GM15510 (cell line): Measurements from ENCODE around the gene MYO10.

Source experiments
- POLR2A ChIP-seq: IDR thresholded peaks from 3 replicates; pipeline ENCODE4 v1.6.1; 2011; ENCODE audit warnings: borderline replicate concordance; ENCODE audit not compliant: insufficient read length; ENCODE audit errors: extremely low read depth

The MYO10 gene

GRCh38 chr5:16626696-16627264, 309.3 kb downstream of the MYO10 start:
- TF ChIP-seq POLR2A, result no peak

DNA sequence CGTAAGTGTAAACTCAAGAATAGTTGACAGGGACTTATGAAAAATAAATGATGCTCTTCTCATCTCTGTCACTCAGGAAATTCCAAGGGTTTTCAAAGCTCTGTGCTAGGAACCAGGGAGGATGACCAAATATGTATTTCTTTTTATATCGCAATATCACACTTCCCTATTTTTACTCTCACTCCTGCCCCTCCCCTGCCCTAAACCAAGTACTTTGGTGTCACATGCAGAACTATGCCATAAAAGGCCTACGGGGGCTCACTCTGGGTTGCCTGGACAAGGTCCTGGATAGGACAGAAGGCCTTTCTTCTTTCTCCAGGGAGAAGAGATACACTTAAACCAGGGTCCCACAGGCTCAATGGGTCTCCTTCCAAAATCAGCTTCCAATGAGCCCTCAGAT, 311.0 kb downstream of the MYO10 start:
- TF ChIP-seq POLR2A, result no peak

DNA sequence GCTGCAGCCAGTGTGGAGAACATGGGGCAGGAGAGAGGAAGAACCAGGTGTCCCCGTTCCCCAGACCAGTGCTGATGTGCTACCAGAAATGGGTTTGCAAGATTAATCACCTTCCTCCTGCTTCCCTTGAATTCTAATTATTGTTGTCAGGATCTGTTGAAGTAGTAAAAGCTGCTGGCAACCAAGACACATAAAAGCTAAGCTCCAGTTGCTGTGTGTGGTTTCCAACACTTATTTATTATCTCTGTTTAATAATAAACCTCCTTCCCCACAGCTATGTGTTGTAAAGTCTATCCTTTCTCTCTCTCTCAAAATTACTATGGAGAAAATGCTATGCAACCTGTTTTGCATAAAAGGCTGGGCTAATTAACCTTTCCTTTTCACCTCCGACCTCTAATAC, 317.0 kb downstream of the MYO10 start:
- no peak for TF ChIP-seq POLR2A

GRCh38 chr5:16618138-16618897, 317.8 kb downstream of the MYO10 start:
- no peak for TF ChIP-seq POLR2A

DNA sequence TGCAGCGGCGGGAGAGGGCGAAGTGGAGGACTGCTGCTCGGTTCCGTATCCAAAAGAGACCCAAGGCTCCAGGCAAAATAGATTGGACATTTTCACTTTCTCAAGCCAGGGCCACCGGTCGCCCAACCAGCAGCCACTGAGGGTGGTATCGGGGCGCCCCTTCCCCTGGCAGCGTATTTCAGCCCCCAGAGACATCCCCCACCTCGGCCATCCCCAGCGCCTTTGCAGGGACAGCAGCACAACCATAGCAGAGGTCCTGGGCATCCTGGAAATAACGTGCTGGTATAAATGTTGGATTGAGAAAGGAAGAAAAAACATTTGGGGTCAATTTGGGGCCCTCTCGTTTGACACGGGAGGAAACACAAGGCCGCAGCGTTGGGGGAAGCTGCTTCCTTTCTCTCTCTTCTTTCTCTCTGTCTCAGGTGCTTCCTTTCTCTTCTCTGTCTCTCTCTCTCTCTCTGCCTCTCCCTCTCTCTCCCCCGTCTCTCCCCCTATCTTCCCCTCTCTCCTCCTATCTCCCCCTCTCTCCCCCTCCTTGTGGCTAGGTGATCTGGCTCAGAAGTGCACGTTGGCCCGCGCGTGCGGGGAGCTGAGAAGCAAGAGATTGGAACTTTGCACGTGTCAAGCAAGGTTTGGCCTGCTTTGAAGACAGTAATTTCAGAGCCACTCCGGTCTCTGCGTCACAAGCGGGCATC, 318.7 kb downstream of the MYO10 start:
- no peak for TF ChIP-seq POLR2A

DNA sequence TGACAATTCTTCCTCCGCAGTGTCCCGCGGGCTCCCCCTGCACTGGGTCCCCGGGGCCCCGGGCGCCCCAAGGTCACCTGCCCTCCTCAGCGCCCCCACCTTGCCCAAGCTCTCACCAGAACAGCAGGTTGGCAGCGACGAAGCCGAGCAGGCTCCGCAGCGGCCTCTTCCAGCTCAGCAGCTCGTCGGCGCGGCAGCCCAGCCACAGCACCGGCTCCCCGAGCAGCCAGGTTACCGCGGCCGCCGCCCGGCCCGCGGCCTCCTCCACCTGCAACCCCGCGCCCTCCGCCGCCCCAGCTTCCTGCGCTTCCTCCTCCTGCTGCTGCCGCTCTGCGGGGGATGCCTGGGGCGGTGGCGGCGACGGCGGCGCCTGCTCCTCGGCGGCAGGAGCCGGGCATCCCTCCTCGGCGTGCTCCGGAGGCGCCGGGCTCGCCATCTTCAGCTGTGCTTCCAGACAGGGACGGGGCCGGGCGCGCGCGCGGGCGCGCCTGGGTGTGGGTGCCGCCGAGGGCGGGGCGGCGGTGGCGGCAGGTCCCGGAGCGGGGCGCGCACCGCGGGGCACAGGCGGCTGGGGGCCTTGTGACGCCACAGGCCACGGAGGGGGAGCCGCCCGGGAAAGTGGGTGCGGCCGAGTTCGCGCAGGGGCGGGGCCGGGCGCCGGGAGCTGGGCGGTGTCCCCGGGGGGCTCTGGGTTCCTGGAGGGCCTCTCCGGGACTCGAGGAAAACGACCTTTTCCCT, 319.4 kb downstream of the MYO10 start, which contains the start of gene RETREG1:
Gene RETREG1, minus strand, starts transcription at position 462 of the 738 bp plus-strand sequence. Its CDS starts 26 bp downstream, at position 436.
- peak; percentile 38 for TF ChIP-seq POLR2A

- TF ChIP-seq POLR2A, result no peak
Measured at GRCh38 chr5:16615741-16616535, 320.1 kb downstream of the MYO10 start.

GRCh38 chr5:16612007-16612406, 324.1 kb downstream of the MYO10 start:
- TF ChIP-seq POLR2A, result no peak
